Measurements from ENCODE around the gene OR5H2.
"Not testable (repeated sequence)": the region's sequence is repeated elsewhere in the genome, so short reads cannot be mapped to it uniquely, and the experiment has no call there.

Gene OR5H2

DNA sequence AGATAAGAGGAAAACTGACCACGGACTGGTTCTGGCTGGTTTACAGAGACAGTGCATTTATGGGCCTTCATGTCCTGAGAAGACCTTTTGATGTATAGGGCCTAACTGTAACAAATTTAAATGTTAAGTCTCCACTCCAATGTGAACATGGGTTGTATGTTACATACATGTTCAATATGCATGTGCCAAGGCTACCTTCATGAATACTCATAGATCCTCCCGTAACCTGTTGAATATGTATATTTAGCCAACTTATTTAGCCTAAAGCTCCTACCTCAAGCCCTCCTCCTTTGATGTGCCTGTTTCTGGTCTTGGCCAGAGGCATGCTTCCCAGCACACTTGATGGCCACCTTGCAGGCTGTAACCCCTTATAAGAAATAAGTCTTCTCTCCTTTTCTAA lies at the start of gene OR5H2:
Gene OR5H2 (plus strand): TSS at position 301 of the 400 bp plus-strand sequence. CDS start 398 bp downstream, outside the sequence.
- no peak for DNase-seq

GRCh38 chr3:98233468-98233867 lies 48.8 kb upstream of the OR5H2 start:
- no peak for DNase-seq

GRCh38 chr3:98240131-98240530 lies 42.2 kb upstream of the OR5H2 start:
- no peak for DNase-seq

- DNase-seq: no peak
Measured at GRCh38 chr3:98242155-98242554, 40.1 kb upstream of the OR5H2 start.

DNA sequence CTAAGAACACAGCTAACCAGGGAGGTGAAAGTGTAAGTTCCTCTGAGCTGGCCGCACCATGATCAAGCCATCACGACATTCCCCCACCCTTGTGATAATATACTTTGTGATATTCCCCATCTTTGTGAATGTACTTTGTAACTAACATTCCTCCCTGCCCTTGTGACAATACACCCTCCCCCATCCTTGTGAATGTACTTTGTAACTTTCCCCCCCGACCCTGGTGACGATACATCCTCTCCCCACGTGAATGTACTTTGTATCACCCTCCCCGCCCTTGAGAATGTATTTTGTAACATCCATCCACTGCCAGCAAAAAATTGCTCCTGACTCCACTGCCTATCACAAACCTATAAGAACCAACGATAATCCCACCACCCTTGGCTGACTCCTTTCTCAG lies 38.5 kb upstream of the OR5H2 start:
- no peak for DNase-seq

GRCh38 chr3:98246142-98246541 lies 36.2 kb upstream of the OR5H2 start:
- no peak for DNase-seq

GRCh38 chr3:98256026-98256425 lies 26.3 kb upstream of the OR5H2 start:
- not testable (repeated sequence) for DNase-seq

- no peak for DNase-seq
Measured at GRCh38 chr3:98259707-98260106, 22.6 kb upstream of the OR5H2 start.

DNA sequence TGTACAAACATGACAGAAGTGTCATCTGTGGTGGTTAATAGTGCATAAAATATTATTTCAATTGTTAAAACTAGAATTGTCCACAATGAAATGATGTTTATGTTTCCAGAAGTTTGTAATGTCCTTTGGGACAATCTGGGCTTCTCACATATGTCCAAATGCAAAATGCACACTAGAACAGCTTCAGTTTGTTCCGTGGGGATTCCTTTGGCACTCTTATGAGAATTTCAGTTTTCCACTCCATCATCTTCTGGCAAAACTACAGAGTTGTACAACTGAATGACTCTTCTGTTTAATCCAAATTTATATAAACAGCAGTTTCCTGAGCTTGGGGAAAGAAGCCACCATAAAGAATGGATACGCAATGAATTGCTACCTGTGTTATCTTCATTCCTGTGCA lies 20.3 kb upstream of the OR5H2 start:
- DNase-seq: no peak

- no peak for DNase-seq
Measured at GRCh38 chr3:98263944-98264343, 18.4 kb upstream of the OR5H2 start, which contains the start of gene OR5H6. OR5H6 (plus strand) TSS chr3:98264244; CDS start chr3:98264333, 89 bp downstream.

GRCh38 chr3:98269846-98270245 lies 12.5 kb upstream of the OR5H2 start:
- DNase-seq: no peak

DNA sequence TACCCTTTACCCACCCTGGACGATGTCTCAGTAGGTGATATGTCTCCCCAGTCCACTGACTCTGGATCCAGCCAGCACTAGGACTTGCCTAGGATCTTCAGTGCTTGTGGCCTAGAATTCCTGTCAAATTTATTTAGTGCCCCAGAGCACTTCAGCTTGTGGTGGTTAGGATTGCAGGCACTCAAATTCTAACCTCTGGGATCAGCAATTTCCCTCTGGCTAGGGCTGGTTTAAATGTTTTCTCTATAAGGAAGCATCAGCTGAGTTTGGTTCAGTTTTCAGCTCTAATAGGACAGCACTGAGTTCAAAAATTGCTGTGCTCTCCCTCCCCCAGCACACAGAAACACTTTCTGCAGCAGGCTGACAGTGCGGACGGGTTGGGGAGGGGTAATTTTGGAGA lies 10.2 kb upstream of the OR5H2 start:
- no peak for DNase-seq

GRCh38 chr3:98274914-98275313 lies 7.4 kb upstream of the OR5H2 start:
- no peak for DNase-seq

DNA sequence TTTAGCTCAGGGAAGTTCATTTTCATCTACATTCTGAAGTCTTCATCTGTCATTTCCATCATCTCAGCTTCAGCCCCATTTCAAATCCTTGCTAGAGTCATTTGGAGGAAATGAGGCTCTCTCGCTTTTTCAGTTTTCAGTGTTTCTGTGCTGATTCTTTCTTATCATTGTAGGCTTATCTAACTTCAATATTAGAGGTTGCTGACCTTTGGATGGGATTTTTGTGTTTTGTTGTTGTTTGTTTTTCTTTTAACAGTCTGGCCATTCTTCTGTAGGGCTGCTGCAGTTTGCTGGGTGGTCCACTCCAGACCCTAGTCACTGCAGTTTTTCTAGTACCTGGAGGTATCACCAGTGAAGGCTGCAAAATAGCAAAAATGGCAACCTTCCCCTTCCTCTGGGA lies 8.6 kb downstream of the OR5H2 start:
- no peak for DNase-seq

DNA sequence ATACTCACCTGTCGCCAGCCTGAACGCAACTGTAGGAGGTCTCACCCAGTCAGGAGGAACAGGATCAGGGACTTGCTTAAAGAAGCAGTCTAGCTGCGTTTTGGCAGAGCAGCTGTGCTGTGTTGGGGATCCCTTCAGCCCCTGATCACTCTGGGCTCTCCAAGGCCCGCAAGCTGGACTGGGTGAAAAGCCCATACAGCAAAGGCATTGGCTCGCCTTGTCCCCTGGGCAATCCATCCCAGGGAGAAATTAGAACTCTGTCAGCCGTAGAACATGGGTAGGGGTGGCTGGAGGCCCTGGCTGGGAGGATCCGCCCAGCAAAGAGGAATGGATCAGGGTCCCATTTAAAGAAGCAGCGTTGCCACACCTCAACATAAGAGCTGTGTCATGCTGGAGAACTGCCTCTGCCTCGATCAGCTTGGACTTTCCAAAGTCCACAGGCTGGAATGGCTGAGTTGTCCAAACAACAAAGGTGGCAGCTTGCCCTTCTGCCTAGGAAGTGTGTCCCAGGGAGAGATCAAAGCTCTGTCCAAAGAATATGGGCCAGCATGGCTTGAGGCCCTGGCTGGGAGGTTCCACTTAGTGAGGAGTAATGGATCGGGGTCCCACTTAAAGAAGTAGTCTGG lies 9.1 kb downstream of the OR5H2 start:
- no peak for DNase-seq

GRCh38 chr3:98322101-98322500 lies 39.8 kb downstream of the OR5H2 start:
- DNase-seq: no peak

DNA sequence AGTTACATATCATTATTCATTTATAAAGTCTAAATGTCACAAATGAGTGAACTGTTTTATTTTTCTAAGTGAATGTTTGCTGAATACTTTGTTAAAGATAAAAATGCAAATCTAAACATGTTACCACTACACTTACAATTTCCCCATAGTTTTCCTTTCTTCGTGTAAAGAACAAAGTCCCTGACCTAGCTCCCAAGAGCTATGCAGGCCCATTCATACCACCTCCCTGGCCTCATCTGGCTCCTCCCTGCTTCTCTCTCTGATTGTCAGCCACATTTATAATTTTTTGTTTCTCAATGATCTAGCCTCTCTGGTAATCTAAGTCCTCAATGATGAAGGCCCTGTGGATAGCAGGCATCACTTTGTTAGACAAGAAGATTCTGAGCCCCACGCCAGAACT lies 40.4 kb downstream of the OR5H2 start:
- no peak for DNase-seq

DNA sequence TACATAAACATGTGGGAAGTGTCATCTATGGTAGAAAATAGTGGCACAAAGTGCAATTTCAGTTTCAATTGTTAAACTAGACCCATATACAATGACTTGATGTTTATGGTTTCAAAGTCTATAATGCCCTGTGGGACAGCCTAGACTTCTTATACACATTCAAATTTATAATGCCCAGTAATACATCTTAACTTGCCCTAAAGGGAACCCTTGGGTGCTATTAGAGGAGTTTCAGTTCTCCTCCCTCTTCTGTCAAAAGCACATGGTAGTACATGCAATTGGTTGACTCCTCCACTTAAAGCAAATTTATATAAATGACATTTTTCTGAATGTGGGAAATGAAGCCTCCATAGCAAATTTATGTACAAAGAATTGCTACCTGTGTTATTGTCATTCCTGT lies 41.1 kb downstream of the OR5H2 start:
- DNase-seq: no peak

GRCh38 chr3:98325055-98325454 lies 42.8 kb downstream of the OR5H2 start:
- DNase-seq: no peak

DNA sequence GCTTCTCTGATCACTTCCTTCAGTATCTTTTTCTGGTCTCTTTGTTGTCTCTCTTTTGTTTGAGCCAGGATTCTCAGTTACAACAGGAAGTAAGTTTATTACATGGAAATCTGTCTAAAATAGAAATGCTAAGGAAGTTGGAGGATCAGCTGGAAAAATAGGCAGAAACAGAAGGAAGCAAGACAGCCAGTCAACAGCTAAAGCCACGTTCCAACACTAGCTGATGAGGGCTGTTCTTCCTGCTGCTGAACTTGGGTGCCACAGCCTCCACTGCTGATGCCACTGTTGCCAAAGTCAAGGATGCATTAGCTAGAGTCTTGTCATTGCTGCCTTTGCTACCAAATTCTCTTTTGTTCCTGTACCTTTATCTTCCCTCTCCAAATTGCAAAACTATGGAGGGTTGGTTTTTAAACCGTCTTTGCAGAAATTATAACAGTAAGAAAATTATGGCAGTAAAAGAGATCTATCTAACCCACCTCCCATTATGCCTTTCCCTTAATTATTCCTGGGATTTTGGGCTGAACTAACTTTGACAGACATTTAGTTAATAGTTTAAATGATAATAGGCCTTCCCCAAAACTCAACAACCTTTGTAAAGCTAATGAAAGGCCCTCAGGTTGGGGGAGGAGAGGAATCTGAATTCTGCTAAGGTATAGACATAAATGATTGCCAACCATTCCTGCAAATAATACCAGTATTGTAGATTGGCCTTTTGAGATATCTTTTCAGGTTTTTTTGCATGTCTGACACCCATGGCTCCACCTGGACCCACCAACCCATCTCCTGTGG lies 44.0 kb downstream of the OR5H2 start:
- no peak for DNase-seq

- DNase-seq: no peak
Measured at GRCh38 chr3:98326945-98327344, 44.6 kb downstream of the OR5H2 start.

DNA sequence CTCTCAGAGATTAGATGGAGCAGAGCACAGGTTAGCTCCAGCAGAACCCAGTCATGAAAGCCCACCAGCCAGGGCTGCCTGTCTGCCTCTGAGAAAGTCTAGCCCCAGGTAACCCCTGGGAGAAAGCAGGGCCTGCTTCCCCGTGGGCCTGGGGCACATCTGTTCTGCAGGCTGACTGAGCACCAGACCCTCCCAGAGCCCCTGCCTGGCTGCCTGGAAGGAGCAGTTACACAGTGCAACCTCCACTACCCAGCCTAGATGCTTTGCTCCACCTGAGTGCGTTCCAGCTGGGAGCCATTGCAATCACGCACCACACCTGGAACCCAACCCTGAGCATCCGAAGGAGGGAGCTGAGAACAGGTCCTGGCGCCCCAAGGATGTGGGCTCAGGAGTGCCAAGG lies 46.6 kb downstream of the OR5H2 start:
- no peak for DNase-seq

GRCh38 chr3:98329392-98330124 lies 47.3 kb downstream of the OR5H2 start:
- no peak for DNase-seq

- DNase-seq: no peak
Measured at GRCh38 chr3:98331329-98331728, 49.0 kb downstream of the OR5H2 start.
